ENCODE data around the gene ZNF804B.

The ZNF804B gene

DNA sequence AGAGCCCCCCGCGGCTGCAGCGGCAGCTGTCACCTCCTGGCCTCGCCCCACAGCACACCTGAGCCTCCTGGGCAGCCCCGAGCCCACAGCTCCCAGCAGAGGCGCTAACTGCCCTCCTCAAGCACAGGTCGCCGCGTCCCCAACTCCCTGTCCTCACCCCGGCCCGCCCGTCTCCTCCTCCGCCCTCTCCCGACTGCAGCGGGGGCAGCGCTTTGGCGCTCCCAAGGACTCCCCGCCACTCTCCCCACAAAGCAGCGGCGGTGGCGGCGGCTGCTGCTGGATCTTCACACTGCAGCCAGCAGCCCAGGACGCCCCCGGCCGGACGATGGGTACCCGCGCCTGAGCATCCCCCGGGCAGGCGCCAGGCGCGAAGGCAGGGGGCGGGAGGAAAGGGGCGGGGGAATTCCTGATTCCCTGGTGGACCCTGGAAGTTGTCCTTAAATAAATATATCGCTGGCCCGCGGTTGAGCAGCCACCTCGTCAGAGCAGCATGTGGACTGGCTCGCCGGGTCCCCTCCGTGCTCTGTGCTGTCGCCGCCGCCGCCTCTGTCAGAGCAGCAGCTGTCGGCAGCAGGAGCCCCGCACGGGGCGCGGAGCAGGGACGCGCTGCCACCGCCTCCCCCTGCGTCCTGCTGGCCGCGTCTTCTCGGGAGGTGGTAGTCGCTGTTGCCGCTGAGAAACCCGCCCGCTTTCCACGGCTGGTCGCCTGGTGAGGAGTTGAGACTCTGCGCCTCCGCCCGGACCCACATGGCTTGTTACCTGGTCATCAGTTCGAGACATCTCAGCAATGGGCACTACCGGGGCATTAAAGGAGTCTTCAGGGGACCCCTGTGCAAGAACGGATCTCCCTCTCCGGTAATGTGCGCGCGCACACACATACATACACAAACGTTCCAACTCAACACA is at the start of gene ZNF804B:
TSS of gene ZNF804B (plus strand) at position 471 of the 906 bp plus-strand sequence. CDS start at position 748, 277 bp downstream.
- FAIRE-seq: no peak

DNA sequence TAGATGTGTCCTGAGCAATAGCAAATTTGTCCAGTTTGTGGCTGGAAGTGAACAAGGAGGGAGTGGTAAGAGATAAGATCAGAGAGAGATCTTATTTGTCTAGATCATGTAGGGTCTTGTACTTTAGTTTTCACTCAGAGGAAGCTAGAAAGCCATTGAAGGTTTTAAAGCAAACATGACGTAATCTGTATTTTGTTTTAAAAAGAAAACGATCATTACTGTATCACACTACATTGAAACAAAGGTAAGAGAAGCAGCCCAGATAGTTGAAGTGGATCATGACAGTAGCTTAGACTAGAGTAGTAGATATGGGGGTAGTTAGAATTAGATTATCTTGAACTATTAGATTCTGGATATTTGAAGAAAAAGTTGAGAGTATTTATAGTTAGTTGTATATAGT is 23.6 kb upstream of the ZNF804B start:
- no peak for FAIRE-seq

DNA sequence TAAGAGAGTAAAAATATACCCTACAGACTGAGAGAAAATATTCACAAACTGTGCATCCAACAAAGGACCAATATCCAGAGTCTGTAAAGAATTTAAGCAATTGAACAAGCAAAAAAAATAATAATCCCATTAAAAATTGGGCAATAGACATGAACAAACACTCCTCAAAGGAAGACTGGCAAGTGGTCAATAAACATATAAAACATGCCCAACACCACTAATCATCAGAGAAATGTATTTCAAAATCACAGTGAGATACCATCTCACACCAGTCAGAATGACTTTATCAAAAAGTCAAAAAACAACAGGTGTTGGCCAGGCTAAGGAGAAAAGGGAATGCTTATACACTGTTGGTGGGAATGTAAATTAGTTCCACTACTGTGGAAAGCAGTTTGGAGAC is 21.9 kb upstream of the ZNF804B start:
- no peak for FAIRE-seq

DNA sequence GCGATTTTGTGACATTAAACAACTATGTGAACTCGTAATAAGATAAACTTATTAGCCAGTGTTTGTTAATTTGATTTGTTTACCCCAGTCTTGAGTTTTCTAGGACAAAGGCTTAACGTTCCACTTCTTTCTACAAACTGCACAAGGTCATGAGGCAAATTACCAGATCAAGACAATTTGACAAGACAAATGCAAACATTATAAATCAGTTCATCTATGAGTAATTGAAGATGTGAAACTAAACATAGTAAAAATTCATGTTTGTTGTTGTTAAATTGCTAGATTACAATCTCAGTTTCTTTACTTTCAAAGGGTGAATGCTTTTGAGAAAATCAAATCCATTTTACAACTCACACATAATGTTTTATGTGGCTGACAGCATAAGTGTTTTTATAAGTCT is 13.4 kb upstream of the ZNF804B start:
- FAIRE-seq: no peak

DNA sequence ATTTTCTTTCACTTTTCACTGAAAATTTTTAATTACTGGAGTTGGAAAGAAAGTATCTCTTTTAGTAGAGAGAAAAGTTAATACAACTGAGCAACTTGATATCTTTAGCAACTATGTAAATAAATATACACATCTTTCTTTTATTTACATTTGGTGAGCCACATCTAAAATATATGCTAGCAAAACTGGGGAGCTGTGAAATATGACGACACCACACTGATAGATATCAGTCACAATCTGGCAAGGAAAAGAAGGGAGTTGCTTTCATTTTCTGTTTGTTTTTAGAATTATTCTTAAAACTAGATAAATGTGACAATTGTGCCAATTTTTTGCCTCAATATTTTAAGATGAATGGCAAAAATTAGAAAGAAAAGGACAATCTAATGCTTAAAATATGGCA is 2.7 kb upstream of the ZNF804B start:
- FAIRE-seq: no peak

DNA sequence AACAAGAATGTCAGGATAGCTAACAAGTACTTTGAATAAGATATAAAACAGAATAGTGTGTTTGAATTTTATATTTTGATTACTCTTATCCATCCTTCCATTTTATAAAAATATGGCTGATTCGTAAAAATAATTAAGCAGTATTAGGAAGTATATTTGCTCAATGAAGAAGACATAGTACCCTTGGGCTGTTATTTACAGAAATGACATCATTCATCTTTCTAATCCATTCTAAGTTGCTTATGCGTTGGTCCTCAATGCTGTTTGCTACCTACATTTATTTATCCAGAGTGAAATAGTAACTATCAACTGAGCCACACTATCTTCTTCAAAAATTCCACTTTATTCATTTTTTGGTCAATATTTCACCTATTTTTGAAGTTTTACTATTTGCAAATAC is 2.1 kb upstream of the ZNF804B start:
- no peak for FAIRE-seq

DNA sequence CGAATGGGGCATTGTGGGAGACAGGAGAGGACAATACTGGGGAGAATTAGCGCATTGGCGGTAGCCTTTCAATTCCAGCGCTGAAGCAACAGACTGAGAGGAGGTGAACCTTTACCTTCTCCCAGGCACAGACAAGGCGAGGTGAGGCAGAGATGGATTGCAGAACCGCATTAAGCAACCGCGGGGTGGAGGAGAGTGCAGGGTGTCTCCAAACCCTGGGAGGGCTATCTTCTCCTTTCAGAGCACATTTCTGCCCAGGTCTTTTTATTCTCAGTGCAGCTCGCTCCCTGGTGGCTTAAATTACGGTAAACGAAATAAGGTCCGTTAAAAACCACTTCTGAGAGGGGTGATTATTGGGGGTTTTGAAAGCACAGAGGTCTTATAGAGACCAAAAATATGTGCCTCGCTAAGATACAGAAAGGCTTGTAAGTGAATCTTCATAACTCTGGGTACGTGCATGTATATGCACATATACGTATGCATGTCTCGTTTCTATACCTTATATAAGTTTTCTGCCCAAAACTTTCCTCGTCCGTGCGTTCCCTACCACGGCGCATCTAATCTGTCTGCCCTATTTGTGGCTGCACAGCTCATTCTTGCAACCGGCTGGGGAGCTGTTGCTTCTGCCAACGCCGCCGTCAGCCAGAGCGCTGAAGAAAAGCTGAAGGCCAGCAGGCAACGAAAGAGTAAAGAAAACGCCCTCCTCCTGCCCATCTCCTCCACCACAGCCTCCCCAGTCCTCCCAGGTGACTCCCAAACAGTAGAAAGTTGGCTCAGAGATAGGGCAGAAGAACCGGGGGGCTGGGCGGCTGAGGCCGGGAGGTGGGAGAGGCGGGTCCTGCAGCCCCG is 895 bp upstream of the ZNF804B start:
- no peak for FAIRE-seq

DNA sequence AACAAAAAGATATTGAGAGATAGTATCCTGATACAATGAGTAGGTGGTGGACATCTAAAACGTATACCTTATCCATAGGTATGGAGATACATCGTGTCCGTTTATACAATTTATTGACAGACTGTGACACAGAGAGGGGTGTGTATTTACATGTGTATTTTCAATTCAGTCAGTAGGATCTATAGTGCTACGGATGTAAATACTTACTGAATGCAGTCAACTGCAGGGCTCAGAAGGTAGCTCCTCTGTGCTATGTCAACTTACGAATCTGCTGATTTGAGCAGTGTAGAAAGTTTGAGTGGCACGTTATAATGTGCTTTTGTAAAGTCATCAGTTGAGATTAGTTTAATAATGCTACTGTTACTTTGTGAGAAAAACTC is 626 bp downstream of the ZNF804B start:
- FAIRE-seq: no peak

DNA sequence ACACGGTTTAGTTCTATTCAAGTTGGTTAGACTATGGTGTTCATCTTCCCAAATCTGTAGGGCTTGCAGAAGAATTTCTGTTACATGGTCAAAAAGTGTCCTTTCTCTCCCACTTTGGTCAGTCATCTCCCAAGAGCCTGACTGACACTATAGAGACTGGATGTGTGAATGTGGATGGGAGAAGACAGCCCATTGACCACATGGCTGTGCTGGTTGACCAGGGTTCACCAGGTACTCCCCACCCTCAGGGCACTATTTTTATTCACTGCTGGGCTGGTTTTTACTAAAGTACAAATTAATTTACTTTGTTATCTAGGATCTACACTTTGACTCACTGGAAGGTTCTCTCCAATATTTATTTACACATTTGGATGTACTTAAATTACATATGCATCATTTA is 2.3 kb downstream of the ZNF804B start:
- no peak for FAIRE-seq

DNA sequence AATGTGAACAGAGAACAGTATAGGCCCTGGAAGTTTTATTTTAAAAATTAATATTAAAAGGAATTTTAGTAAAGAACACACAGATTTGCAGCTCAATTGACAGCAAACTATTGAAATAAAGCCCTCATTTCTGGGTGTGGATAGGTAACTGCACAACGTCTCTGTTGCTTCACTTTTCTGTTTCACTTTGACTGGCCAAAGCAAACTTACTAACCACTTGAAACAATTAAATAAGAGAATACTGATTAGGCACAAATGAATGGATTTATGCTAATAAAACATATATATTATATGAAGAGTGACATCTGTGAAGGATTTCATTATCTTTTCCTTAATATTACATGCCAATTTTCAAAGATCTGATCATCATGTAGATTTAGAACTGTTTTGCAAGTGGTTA is 11.9 kb downstream of the ZNF804B start:
- FAIRE-seq: no peak

DNA sequence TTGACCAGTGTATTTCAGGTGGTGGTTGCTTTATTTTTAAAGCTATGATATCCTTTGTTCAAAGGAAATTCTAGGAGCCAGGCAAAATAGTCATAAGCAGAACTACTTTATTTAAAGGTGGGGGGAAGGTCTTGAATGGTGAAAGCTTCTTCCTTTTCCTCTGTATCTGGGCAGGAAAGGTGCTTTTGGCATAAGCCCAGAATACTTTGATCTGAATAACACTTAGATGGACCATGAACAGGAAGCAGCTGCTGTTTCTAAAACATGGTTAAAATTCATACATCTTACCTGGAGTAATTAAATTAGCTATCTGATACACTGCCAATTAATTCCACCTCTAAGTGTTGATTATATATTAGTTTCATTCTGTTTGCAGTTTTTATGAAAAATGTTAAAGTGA is 13.3 kb downstream of the ZNF804B start:
- no peak for FAIRE-seq

DNA sequence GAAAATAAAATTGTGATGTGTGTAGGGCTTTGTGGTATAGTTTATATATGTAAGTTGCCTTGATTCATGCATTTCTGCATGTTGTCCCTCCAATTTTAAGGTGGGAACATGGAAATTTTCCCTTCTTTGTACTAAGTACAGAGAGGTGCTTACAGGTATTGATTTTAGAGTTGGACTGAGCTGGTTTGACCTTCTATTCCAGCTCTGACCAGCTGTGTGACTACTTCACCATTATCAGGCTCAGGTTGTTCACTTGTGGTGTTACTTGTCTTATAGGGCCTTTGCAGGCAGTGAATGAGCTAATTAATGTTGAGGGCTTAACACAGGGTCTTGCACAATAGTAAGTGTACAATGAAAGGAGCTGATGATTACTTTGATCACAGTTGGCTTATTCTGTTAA is 16.3 kb downstream of the ZNF804B start:
- no peak for FAIRE-seq

DNA sequence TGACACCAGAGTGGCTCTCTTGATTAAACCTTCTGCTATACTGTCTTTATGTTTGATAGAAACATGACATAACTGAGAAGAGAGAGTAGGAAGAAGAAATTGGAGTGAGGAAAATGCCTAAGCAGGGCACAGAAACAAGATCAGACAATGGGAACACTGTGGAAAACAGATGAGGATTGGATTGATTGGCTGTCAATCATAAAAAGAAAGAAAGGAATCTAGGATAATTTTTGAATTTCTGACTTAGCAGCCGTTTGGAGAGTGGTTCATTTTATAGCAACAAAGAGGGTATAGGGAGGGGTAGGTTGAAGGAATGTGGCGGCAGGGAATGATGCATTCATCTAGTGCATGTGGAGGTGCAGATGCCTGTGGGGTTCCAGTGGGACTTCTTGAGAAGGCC is 28.3 kb downstream of the ZNF804B start:
- FAIRE-seq: no peak

DNA sequence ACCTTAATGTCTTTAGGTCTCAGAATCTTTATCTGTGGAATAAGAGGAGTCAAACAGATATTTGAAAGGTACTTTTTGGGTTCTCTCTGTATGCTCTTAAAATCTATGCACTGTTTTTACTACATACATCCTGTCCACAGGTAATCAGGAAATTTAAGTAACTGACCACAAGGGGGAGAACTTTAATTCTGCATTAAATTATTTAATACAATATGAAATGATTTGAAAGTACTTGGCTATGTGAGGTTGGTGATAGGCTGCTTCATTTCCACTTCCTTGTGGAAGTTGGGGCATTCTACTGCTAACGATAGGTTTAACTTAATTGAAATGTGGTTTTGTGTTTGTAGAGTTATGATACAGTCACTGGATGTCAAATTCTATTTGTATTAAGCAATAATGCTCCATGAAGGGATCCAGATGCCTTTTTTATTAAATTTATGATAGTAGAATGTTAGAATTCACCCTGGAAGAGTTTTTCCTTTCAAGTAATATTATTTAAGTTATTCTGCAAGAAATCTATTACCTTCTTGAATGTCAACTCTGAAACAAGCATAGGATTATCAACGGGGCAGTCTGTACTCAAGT is 30.1 kb downstream of the ZNF804B start:
- peak; percentile 92 for FAIRE-seq

DNA sequence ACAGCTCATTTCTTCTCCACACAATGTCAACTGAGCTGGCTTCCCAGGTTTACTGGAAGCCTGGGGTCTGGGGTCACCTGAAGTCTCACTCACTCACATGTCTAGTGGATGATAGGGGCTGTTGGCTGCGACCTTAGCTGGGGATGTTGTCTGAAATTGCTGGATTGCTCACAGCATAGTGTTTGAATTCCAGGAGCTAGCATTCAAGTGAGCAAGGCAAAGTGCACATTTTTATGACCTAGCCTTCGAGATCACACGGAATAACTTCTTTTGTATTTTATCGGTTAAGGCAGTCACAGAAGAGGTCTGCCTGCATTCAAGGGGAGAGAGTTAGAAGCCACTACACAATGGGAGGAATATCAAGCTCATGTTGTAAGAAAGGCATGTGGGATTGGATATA is 32.4 kb downstream of the ZNF804B start:
- FAIRE-seq: no peak

DNA sequence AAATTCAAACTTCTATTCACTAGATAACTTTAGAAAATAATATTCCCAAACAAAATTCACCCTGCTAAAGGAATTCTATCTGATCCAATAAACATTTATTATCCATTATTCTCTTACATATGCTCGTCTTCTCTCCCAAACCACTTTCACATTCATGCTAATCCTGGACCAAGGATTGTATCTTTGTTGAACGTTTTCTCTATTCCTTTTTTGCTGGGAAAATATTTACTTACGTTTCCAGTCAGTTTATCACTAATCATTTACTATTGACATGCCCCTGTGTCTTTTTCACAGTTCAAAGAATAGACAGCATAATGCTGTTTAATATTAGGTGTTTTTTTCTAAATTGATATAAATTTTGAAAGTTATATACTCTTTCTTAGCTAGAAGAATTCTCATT is 32.9 kb downstream of the ZNF804B start:
- FAIRE-seq: no peak

DNA sequence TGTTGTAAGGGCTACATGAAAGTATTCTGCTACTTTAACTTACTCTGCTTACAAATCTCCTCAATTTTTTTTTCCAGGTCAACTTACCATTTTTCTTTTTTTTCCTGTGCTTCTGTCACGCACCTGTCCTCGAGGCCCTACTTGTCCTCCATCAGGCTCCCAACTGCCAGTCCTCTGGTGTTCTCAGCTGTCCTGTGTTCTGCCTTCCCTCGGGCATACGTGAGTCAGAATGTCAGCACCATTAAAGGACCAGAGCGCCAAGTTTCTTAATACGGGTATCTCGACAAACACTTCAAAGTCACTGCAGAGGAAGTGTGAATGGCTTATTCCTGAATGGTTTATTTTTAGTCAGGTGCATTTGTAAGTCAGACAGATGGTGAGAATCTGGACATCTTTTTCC is 36.1 kb downstream of the ZNF804B start, which contains the start of gene TEX47:
TSS of gene TEX47 (minus strand) at position 185 of the 400 bp plus-strand sequence. CDS start 795 bp downstream, outside the sequence.
- FAIRE-seq: no peak

DNA sequence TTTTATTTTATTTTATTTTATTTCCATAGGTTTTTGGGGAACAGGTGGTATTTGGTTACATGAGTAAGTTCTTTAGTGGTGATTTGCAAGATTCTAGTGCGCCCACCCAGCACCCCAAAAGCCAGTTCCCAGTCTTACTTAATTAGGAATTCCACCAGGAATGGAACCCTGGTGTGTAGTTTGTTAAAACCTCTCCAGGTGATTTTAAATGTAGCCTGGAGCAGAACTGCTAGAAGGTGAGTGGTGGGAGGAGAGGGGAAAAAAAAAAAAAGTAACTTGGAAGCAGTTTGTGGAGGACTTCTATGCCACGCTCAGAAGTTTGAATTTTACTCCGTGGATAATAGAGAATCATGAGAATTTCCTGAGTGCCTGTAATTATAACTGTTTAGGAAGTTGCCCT is 41.5 kb downstream of the ZNF804B start:
- no peak for FAIRE-seq

DNA sequence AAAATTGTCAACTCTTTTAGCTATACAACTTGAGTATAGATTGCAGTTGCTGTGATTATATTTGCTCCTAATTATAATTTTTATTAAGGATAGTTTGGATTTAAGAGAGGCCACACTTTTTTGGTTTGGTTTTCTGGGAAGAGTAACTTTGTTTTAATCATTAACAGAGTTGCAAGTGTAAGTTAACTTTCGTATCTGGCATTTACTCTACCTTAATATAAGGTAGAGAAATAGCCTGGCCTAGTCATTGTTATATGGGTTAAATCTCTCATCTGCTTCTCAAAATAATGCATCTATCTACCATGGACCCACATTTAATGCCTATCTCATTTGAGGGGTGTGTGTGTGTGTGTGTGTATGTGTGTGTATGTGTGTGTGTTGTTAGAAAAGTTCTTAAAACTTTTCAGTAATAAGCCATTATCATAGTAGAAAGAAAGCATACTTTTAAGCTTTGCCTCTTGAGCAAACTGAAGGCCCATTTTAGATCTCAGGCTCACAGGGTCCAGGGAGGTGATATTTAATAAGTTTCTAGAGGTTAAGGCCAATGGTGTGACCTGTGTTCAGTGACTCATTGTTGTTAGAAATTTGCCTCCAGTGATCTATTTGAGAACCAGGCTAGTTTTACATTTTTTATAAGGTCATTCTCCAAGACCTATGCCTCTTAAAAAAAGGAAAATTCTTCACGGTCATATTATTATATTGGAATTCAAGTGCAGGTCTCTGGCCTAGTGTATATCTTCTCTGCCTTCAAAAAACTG is 47.0 kb downstream of the ZNF804B start:
- no peak for FAIRE-seq

DNA sequence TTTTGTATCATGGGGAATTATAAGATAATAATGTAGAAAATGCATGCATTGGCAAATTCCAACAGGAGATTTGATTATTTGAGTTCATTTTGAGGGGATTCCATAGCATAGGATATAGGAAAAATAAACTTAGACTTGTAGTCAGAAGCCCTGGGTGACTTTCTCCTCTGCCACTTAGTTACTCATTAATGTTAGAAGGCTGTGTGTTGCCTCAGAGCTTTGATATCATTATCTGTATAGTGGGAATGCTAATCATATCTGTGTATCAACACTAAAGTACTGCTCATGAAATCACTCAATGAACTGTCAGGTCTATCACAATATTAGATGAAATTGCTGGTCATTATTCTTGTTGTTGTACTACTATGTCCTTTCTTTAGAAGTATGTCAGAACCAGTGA is 59.1 kb downstream of the ZNF804B start:
- FAIRE-seq: no peak

DNA sequence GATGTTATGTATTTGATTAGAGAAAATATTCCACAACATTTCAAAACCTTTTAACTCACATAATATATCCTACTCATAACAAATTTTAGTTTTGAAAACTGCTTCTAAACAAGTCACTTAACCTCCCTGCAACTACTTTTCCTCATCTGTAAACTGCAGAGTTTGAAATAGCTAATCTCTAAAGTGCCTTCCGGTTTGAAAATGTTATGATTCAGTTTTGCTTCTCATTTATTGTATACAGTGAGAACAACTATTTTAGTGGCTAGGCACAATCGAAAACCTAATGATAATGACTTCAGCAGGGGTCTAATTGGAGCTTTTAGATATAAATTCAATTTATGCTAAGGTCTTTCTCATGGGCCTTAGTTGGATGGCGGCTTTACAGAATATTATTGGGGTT is 66.7 kb downstream of the ZNF804B start:
- FAIRE-seq: no peak

DNA sequence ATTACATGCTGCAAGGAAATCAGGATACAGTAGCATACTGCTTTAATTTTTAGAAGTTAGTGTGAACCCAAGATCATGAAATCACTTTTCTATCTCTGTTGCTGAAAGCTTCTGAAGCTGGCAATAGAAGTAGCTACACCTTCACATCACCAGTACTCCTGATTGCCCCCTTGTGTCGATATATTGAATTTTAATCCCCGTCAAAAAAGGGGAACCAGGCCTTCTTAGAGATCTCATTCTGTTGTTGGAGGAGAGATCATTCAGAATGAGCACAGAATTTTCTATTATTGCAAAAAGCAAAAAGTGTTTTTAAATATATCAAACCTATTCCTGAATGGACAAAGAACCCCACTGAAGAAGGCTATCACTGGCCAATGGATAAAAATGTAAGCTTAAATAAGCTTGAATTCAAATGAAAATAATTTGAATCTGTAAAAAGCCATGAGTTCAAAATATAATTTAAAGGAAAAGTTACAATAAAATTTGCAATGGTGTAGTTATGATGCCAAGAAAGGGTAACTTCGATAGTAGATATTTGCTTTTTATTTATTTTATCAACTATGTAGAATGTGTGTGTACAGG is 75.7 kb downstream of the ZNF804B start:
- no peak for FAIRE-seq

All from islet of Langerhans (tissue), 1 donor.